HepG2 (cell line): Measurements from ENCODE around the gene COPS6. TPM values are rescaled to one million over a fixed set of nuclear protein-coding genes. Genes with fewer than 3 reads are reported as not detected.

ENCODE experiments used
- ARID5B ChIP-seq: IDR thresholded peaks from 2 replicates; pipeline ENCODE4 v1.4.0; 2020; ENCODE audit warnings: mild to moderate bottlenecking, missing genetic modification reagents
- HNRNPK ChIP-seq: fragments of 200-400 bp; formaldehyde crosslinking; IDR thresholded peaks from 2 replicates; pipeline ENCODE4 v1.6.1; 2018; ENCODE audit warnings: low read length, low read depth, moderate library complexity, mild to moderate bottlenecking; ENCODE audit not compliant: poor library complexity, severe bottlenecking
- KIAA2018 ChIP-seq: sonication (generic); formaldehyde crosslinking; IDR thresholded peaks from 2 replicates; pipeline ENCODE4 v1.5.0; 2020; ENCODE audit warnings: mild to moderate bottlenecking, missing genetic modification reagents, borderline replicate concordance
- SATB2 ChIP-seq: sonication (generic); formaldehyde crosslinking; IDR thresholded peaks from 2 replicates; pipeline ENCODE4 v1.5.0; 2020; ENCODE audit warnings: missing genetic modification reagents
- SPEN ChIP-seq: sonication (generic); formaldehyde crosslinking; IDR thresholded peaks from 2 replicates; pipeline ENCODE4 v1.5.1; 2020; ENCODE audit warnings: low read depth, mild to moderate bottlenecking, missing genetic modification reagents
- TFE3 ChIP-seq: IDR thresholded peaks from 2 replicates; pipeline ENCODE4 v1.6.1; 2016
- TRIM24 ChIP-seq: sonication (generic); formaldehyde crosslinking; IDR thresholded peaks from 2 replicates; pipeline ENCODE4 v1.8.0; 2022; ENCODE audit warnings: mild to moderate bottlenecking, missing genetic modification reagents
- ZMYM2 ChIP-seq: sonication (generic); formaldehyde crosslinking; IDR thresholded peaks from 2 replicates; pipeline ENCODE4 v1.8.0; 2022; ENCODE audit warnings: mild to moderate bottlenecking, missing genetic modification reagents
- ZNF30 ChIP-seq: sonication (generic); formaldehyde crosslinking; IDR thresholded peaks from 2 replicates; pipeline ENCODE4 v1.5.0; 2020; ENCODE audit warnings: mild to moderate bottlenecking, missing genetic modification reagents
- ZNF580 ChIP-seq: IDR thresholded peaks from 2 replicates; pipeline ENCODE4 v1.6.1; 2016; ENCODE audit warnings: low read depth, borderline replicate concordance
- ZNF598 ChIP-seq: sonication (generic); formaldehyde crosslinking; IDR thresholded peaks from 2 replicates; pipeline ENCODE4 v1.5.1; 2020; ENCODE audit warnings: mild to moderate bottlenecking, missing genetic modification reagents, borderline replicate concordance
- ZSCAN5A ChIP-seq: sonication (generic); formaldehyde crosslinking; IDR thresholded peaks from 2 replicates; pipeline ENCODE4 v1.8.0; 2022; ENCODE audit warnings: mild to moderate bottlenecking, missing genetic modification reagents, borderline replicate concordance
- polyA plus RNA-seq, 8 experiments: library from polyadenylated mRNA; depleted of rRNA in 3 of 8; stranded (reverse) in 7 of 8; unstranded in 1 of 8; fragments of >200 nt; fragmentation: Illumina TruSeq in 4 of 8; extraction: Trizol in 4 of 8; gene quantifications; 2 replicates each; pipeline versions ENCODE4 v1.2.1 to v1.2.3, GENCODE V29; 2011 to 2016; ENCODE audit warnings: low read depth in 4 of 8, missing spikeins in 1 of 8, mixed read lengths in 1 of 8; ENCODE audit not compliant: insufficient read depth in 1 of 8
- total RNA-seq, 5 experiments: library from RNA; depleted of rRNA; stranded (reverse); fragments of >200 nt; fragmentation: Illumina TruSeq; extraction: Trizol; gene quantifications; 2 replicates each; pipeline ENCODE4 v1.2.3, GENCODE V29; 2016; ENCODE audit warnings: low read depth in 1 of 5

COPS6 gene
- total and polyA plus RNA-seq, 2 of the 13 experiments (the other 11 are each of a cell fraction or from before 2014, with no cell fraction given), result 33.4 to 117 TPM

GRCh38 chr7:100101016-100101862 lies 12.5 kb downstream of the COPS6 start, which contains the start of the genes AP4M1 and MCM7 (continued):
- peak; percentile 55 for TF ChIP-seq TFE3 (CRISPR knock-in tag)
- peak; percentile 94; the same call in 1 of the 2 replicates for TF ChIP-seq ZSCAN5A (CRISPR knock-in tag)
- no peak for TF ChIP-seq ARID5B (CRISPR knock-in tag)
- TF ChIP-seq KIAA2018 (CRISPR knock-in tag), result no peak
- TF ChIP-seq ZNF30 (CRISPR knock-in tag), result no peak
- no peak for TF ChIP-seq SATB2 (CRISPR knock-in tag)
- TF ChIP-seq ZMYM2 (CRISPR knock-in tag), result no peak
- TF ChIP-seq SPEN (CRISPR knock-in tag), result peak; percentile 81
- no peak; the same call in none of the 2 replicates for TF ChIP-seq ZNF598 (CRISPR knock-in tag)
- TF ChIP-seq TRIM24 (CRISPR knock-in tag), result no peak
- no peak for TF ChIP-seq HNRNPK
- no peak for TF ChIP-seq ZNF580 (CRISPR knock-in tag)
